Endothelial cell (in vitro differentiated cells): ENCODE data around the gene TP53RK. TPM values are rescaled to one million over a fixed set of nuclear protein-coding genes. Genes with fewer than 3 reads are reported as not detected.

Source experiments
- DNase-seq: peaks from one replicate; pipeline ENCODE4 v3.0.0; 2021; ENCODE audit warnings: low spot score
- H3K27ac Mint-ChIP-seq: one replicate; pipeline ENCODE4 v1.8.0; 2021; ENCODE audit warnings: mixed read lengths, inconsistent platforms; ENCODE audit not compliant: unreplicated experiment
- H3K27me3 Mint-ChIP-seq: one replicate; pipeline ENCODE4 v1.8.0; 2021; ENCODE audit warnings: mild to moderate bottlenecking, moderate library complexity, mixed read lengths, inconsistent platforms; ENCODE audit not compliant: unreplicated experiment
- H3K36me3 Mint-ChIP-seq: one replicate; pipeline ENCODE4 v1.8.0; 2021; ENCODE audit warnings: mild to moderate bottlenecking, low read depth, mixed read lengths, inconsistent platforms; ENCODE audit not compliant: unreplicated experiment
- H3K4me1 Mint-ChIP-seq: one replicate; pipeline ENCODE4 v1.8.0; 2021; ENCODE audit warnings: mild to moderate bottlenecking, mixed read lengths, inconsistent platforms; ENCODE audit not compliant: unreplicated experiment
- H3K4me3 Mint-ChIP-seq: one replicate; pipeline ENCODE4 v1.8.0; 2021; ENCODE audit warnings: mild to moderate bottlenecking, mixed read lengths, inconsistent platforms; ENCODE audit not compliant: unreplicated experiment
- H3K9me3 Mint-ChIP-seq: one replicate; pipeline ENCODE4 v1.8.0; 2021; ENCODE audit warnings: mixed read lengths, inconsistent platforms; ENCODE audit not compliant: unreplicated experiment
- CTCF ChIP-seq: fragments of 200-600 bp; sonication (generic); IDR thresholded peaks from one replicate; pipeline ENCODE4 v1.5.0; 2021; ENCODE audit warnings: antibody characterized with exemption; ENCODE audit not compliant: unreplicated experiment
- total RNA-seq: library from RNA; stranded (reverse); fragmentation: NEBNext Ultra II Directional; extraction: Animal tissue kit (Norgen Biotek cat#: 25700); gene quantifications from one replicate; pipeline ENCODE4 v1.2.1, GENCODE V29; 2021; ENCODE audit not compliant: unreplicated experiment

The TP53RK gene
- total RNA-seq, 1 donor from 2014 or later: 10.2 TPM

DNA sequence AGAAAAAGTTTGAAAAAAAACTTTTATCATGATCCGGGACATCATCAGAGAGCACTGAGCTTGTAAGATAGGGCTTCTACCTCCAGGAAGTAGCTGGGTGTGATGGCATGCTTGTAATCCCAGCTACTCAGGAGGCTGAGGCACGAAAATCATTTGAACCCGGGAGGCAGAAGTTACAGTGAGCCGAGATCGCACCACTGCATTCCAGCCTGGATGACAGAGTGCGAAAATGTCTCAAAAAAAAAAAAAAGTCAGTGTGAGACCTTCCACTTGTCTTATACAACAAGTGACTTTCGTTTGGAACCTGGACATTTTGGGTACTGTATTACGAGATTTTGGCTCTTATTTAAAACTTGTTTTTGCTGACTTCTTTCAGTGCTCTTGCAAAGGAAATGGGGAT is 32.1 kb downstream of the TP53RK start:
- no peak for DNase-seq
- Mint-ChIP-seq H3K27ac (no peak overlapping the region), H3K9me3 (no peaks in the 10 kb centered on the region), H3K36me3 (no peaks in the 10 kb centered on the region), H3K27me3 (no peaks in the 10 kb centered on the region), H3K4me3 (no peak overlapping the region), H3K4me1 (no peaks in the 10 kb centered on the region)
- no peak for TF ChIP-seq CTCF

DNA sequence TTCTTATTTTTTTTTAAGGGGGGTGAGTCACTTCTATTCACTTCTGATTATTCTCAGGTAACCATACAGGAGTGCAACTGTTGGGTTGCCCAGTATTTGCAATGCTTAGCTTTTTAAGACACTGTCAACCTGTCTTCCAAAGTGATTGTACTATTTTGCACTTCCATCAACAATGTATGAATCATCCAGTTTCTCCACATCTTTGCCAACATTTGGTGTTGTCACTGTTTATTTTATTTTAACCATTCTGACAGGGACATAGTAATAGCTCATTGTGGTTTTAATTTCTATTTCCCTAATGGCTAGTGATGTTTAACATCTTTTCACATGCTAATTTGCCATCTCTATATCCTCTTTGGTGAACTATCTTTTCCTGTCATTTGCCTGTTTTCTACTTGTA is 36.5 kb downstream of the TP53RK start:
- no peaks in the 10 kb centered on the region for H3K36me3 Mint-ChIP-seq
- no peak for DNase-seq
- H3K4me1 Mint-ChIP-seq: no peaks in the 10 kb centered on the region
- H3K27me3 Mint-ChIP-seq: no peaks in the 10 kb centered on the region
- H3K9me3 Mint-ChIP-seq: no peaks in the 10 kb centered on the region
- TF ChIP-seq CTCF: no peak
- no peak overlapping the region for H3K4me3 Mint-ChIP-seq
- H3K27ac Mint-ChIP-seq: no peak overlapping the region

DNA sequence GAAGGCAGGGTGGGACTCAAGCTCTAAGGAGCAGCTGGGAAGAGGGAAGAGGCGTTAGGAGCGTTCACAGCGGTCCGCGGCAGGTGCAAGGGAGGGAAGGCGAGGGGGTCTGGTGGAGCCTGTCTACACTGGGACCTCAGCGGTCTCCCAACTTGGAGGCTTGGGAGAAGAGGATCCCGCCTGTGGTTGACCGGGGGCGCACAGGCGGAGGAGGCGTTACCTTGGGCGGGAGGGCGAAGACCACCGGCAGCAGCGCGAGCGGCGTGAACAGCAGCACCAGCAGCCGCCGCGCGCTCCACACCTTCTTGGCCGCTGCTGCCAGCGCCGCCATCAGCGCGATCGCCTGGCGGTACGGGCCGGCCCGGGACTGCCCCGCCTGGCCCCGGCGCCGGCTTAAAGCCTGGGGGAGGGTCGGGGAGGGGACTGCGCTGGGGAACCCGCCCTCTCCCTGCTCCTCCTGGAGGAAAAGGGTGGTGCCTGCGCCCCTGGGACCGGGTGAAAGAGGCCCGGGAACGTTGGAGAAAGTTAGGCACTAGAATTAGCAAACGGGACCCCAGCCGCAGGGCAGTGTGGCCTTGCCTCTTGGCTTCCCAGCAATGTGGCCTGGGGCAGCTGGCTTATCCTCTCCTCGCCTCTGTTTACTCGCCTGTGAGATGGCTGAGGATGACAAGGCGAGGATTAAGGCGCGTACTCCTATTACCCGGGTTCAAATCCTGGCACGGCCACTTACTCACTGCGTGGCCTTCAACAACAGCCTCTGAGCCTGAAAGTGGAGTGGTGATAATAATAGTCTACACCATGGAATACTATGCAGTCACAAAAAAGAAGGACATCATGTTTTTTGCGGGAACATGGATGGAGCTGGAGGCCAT is 37.9 kb downstream of the TP53RK start, which contains the start of gene SLC13A3:
Gene SLC13A3 (minus strand): TSS at position 369 of the 872 bp plus-strand sequence. CDS start 38 bp downstream, at position 331.
- H3K4me3 Mint-ChIP-seq: no peak within 1 kb of the TSS
- no peak for TF ChIP-seq CTCF
- H3K36me3 Mint-ChIP-seq: no peaks in the 10 kb centered on the region
- peak; percentile 30 for DNase-seq
- H3K4me1 Mint-ChIP-seq: no peaks in the 10 kb centered on the region
- H3K27ac Mint-ChIP-seq: no peak within 1 kb of the TSS
- H3K9me3 Mint-ChIP-seq: no peaks in the 10 kb centered on the region
- H3K27me3 Mint-ChIP-seq: no peaks in the 10 kb centered on the region

GRCh38 chr20:46650575-46651090 is 38.6 kb downstream of the TP53RK start:
- Mint-ChIP-seq H3K27ac (no peak overlapping the region), H3K4me1 (no peaks in the 10 kb centered on the region), H3K9me3 (no peaks in the 10 kb centered on the region), H3K4me3 (no peak overlapping the region), H3K27me3 (no peaks in the 10 kb centered on the region), H3K36me3 (no peaks in the 10 kb centered on the region)
- no peak for TF ChIP-seq CTCF
- DNase-seq: no peak

- Mint-ChIP-seq H3K4me3 (no peak overlapping the region), H3K9me3 (no peaks in the 10 kb centered on the region), H3K36me3 (no peaks in the 10 kb centered on the region), H3K27me3 (no peaks in the 10 kb centered on the region), H3K27ac (no peak overlapping the region), H3K4me1 (no peaks in the 10 kb centered on the region)
- no peak for TF ChIP-seq CTCF
- DNase-seq: no peak
Measured at GRCh38 chr20:46649965-46650542, 39.2 kb downstream of the TP53RK start.
